ENCODE results near the gene ADGRG2.
"Not testable (repeated sequence)": the region's sequence is repeated elsewhere in the genome, so short reads cannot be mapped to it uniquely, and the experiment has no call there.

The ADGRG2 gene

DNA sequence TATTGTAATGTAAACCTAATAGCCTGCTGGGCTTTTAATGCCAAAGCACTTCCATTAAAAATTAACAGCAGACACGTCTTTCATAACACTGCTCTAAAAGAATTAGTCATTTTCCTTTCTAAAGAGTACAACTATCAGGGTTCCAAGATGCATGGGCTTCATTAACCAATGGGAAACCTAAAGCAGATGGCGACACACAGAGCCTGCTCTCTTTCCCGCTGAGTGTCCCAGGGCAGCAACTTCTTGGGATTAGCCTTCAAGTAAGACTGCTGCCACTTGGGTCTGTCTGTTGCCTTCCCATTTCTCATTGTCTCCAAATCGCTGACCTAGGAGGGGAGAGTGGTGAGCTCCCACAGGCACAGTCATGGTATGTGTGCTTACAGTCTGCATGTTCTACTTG, 124.4 kb downstream of the ADGRG2 start:
- no peak for DNase-seq (ENCODE audit: low read depth)

- no peak for DNase-seq (ENCODE audit: low read depth)
Measured at GRCh38 chrX:18996536-18996935, 125.7 kb downstream of the ADGRG2 start.

GRCh38 chrX:18995221-18995620, 127.0 kb downstream of the ADGRG2 start:
- DNase-seq (ENCODE audit: low read depth) = no peak

DNA sequence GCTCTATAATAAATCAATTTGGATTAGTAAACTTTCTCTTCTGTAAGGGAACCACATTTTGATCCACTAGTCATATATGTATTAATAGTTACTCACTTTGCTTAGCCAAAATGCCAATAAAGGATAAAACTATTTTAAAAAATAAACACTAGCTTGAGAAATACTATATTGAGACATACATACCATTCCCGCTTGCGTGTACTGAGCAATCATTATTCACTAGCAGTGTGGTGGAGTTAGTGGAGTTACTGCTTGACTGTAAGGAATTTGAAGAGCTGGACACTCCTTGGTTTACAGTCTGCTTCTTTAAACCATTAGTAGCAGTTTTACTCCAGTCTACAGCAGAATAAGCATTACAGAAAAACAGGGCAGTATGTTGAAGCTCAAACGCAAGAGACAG, 127.6 kb downstream of the ADGRG2 start:
- DNase-seq (ENCODE audit: low read depth) = no peak

- no peak for DNase-seq (ENCODE audit: low read depth)
Measured at GRCh38 chrX:18992829-18993228, 129.4 kb downstream of the ADGRG2 start.

GRCh38 chrX:18985186-18985435, 137.2 kb downstream of the ADGRG2 start:
- DNase-seq (ENCODE audit: low read depth) = no peak

DNA sequence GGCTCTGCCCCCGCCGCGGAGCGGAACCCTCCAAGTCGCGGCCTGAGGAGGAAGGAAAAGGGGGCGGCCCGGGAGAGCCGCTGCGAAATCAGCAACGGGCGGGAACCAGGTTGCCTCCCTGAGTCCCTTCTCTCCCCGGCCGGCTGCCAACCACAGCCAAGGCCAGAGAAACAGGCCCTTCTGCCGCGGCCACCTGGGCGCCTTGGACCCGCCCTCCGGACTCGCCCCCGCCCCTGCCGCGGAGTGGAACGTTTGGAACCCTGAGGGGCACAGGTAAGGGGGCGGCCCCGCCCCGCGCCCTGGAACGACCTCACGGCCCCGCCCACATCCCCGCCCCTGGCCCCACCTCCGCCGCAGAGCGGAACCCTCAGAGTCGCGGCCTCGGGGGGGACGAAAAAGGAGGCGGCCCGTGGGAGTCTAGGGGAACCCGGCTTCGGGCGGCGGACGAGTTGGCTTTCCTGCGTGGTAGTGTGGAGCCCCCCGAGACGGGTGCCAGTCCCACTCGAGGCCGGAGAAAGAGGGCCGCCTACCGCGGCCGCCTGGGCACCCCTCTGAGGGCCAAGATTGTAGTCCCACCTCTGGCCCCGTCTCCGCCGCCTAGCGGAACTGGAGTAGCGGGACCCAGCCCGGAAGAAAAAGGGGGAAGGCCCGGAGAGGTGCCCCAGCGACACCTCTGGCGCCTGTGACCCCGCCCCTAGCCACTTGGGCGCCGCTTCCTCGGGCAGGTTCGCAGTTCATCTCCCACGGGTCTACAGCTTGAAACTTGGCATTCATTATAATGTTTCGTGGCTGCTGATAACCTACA, 137.7 kb downstream of the ADGRG2 start:
- no peak for DNase-seq (ENCODE audit: low read depth)

DNA sequence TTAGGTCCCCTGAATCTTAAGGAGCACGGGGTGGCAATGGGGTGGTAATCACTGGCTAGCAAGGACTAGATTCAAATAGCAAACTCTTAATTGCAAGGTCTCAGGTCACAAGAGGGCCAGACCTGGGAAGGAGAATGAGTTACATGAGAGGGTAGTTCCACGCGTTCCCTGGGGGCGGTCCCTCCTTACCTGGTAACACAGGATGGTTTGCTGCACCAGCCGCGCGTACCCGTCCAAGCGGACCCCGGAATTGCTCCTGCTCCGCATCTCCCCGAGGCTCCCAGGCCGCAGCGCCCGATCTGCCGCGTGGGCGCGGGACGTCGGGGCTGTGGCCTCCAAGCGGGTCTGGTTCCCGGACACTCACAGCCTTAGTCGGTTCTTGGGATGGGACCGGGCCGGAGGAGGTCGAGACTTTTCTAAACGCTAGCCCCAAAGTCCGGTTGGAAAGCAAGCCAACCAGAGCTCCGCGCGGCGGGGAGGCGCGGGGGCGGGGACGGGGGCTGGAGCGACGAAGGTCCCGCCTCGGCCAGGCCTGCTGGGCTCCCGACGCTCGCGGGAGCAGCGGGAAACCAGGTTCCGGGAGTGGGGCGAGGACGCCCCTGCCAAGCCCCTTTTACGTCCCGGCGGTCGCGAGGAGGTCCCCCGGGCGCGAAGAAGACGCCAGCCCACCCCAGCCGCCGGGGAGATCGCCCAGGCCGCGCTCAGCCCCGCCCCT, 138.4 kb downstream of the ADGRG2 start, which contains the start of gene PHKA2:
Gene PHKA2 (minus strand): TSS at position 449 of the 715 bp plus-strand sequence. CDS start 182 bp downstream, at position 267.
- DNase-seq (ENCODE audit: low read depth) = no peak

DNA sequence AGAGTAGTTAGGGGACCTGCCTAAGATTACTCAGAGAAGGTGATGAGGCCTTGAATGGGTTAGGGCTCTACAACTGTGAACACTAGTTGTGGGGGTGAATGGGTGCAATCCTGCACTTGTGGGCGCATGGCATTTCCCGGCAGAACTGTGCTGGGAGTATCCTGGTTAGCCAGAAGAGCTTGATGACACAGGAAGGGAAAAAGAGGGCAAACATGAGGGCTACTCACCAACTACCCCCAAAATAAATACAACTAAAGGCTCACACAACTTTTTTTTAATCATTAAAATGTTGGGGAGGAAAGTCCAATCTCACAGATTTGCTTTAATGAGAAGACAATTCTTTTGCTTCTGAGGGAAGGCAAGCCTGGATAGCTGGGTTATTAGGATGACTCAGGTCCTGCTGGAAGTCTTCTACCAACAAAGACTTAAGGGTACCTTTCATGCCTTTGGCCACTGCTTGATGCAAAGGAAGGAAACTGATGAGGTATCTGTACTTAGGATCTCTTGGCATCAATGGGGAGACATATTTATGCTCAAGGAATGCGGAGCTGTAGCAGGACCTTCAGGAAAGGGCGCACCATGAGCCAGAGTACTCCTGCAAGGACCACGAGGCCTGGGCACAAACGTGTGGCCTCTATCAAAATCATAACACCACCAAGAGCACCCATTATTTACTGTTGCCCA, 141.0 kb downstream of the ADGRG2 start:
- DNase-seq (ENCODE audit: low read depth) = no peak

- DNase-seq (ENCODE audit: low read depth) = not testable (repeated sequence)
Measured at GRCh38 chrX:18980262-18980661, 142.0 kb downstream of the ADGRG2 start.

DNA sequence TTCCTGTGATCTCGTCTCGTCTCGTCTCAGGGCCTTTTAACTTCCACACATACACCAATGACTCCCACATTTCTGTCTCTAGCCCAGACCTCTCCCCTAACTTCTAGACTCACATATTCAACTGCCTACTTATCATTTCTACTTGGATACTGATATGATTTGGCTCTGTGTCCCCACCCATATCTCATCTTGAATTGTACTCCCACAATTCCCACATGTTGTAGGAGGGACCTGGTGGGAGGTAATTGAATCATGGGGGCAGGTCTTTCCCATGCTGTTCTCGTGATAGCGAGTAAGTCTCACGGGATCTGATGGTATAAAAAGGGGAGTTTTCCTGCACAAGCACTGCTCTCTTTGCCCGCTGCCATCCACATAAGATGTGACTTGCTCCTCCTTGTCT, 147.3 kb downstream of the ADGRG2 start:
- no peak for DNase-seq (ENCODE audit: low read depth)

DNA sequence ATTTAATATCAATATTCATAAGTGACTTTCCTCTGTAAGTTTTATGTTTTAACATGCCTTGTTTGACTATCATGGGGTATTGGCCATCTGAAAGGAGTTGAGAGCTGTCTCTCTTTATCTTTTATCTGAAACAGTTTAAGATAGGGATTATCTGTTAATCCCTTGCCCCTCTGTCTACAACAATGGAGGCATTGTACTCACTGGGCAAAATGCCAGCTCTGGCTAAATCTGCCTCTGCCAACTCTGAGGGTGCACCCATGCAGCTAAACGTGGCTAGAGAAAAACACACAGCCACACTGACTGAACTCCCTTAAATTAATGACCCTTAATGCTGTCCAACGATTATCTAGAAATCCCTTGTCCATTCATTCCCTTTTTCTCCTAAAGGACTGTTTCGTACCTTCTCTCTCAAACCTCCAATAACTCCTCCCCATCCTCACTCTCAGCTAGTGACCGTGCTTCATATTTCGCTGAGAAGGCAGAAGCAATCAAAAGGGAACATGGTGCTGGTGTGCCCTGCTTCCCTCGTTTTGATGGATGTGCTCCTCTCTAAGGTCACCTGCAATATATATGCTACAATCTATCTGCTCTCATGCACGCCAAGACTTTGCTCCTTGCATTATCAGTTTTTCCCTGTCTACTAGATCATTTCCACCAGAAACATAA, 148.6 kb downstream of the ADGRG2 start:
- DNase-seq (ENCODE audit: low read depth) = no peak

DNA sequence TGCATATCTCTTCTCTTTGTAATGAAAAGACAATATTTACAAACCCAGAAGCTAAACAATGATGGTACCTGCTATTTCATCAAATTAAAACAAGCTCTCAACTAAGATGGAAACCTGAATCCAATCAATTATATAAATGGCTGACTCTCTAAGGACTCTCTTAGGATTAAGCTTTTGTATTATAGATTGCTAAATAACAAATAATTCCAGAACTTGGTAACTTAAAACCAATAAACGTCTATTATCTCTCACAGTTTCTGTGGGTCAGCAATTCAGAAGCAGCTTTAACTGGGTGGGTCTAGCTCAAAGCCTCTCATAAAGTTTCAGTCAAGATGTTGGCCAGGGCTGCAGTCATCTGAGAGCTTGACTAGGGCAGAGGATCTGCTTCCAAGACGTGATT, 150.8 kb downstream of the ADGRG2 start:
- no peak for DNase-seq (ENCODE audit: low read depth)

DNA sequence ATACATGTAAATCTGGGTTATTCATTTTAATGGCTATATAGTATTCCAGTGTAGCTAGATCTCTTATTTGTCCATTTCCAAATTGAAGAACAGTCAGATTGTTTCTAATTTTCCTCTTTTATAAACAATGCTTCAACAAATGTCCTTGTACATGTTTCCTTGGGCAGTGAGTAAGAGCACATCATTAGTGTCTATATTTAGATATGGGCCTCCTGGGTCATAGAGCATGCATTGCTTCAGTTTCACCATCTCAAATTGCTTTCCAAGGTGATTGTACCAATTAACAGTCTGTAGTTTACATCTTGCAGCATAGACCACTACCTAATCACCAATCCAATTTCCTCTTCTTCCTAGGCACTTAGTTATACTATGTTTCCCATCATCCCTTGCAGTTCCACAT, 151.8 kb downstream of the ADGRG2 start:
- no peak for DNase-seq (ENCODE audit: low read depth)

DNA sequence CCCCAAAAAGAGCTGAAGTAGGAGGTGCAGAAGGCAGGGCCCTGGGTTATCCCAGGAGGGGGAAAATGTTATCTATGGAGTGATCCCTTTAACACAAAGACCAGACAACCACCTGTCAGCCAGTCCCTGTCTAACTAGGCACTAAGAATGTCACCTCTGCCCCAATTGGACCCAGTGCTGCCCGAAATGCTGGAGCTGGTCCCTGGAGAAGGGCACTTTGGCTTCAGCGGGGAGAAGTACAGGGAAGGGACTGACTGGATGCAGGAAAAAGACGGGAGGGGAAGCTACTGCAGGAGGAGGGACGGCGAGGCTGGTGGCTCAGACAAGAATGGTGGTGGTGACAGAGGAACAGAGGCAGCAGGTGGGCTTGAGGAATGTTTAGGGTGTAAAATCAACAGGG, 155.6 kb downstream of the ADGRG2 start:
- DNase-seq (ENCODE audit: low read depth) = no peak

GRCh38 chrX:18964901-18965300, 157.4 kb downstream of the ADGRG2 start:
- DNase-seq (ENCODE audit: low read depth) = no peak

GRCh38 chrX:18964026-18964425, 158.2 kb downstream of the ADGRG2 start:
- DNase-seq (ENCODE audit: low read depth) = no peak

- no peak for DNase-seq (ENCODE audit: low read depth)
Measured at GRCh38 chrX:18962329-18962728, 159.9 kb downstream of the ADGRG2 start.

- DNase-seq (ENCODE audit: low read depth) = no peak
Measured at GRCh38 chrX:18961686-18962085, 160.6 kb downstream of the ADGRG2 start.

DNA sequence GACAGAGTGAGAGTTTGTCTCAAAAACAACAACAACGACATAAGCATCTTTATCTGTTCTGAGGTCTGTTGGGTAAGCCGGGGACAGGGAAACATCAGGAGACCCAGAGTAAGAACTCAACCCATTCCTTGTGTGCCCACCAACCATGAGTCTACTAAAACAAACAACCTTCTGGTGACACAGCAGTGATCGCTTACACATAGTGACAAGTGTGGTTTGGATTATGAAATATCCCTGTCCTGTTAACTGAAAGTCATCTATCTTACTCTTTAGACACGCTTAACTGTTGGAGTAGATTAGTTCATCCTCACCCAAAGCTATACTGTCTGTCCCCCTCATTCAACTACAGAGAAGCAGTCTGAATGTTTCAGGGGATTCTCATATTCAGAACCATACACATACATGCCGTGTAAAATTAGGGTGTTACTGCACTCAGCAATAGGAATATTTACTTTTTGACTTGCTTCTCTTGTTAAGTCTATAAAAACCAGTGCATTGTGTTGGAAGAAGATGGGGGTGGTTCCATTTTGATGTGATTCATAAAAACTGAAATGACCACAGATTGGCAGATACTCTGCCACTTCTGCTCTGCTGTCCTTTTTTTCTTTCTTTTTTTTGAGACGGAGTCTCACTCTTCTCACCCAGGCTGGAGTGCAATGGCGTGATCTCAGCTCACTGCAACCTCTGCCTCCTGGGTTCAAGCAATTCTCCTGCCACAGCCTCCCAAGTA, 165.8 kb downstream of the ADGRG2 start:
- DNase-seq (ENCODE audit: low read depth) = no peak

DNA sequence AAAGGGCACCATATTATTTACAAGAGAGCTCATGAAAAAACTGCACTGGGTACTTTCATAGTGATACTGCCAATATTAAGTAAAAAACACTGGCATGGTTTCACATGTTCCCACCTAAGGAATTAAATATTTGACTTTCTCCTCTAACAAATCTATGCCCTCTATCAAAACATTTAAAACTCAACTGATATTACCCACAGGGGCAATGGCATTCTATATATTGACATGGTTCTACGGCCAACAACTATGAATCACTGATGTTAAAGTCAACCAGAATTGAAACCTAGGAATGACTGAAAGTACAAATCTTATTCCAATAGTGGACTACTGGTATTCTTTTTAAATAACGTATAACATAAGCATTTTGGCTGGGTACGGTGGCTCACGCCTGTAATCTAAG, 166.6 kb downstream of the ADGRG2 start:
- DNase-seq (ENCODE audit: low read depth) = no peak

- DNase-seq (ENCODE audit: low read depth) = no peak
Measured at GRCh38 chrX:18951032-18951431, 171.2 kb downstream of the ADGRG2 start.

Data from CMK (cell line).